Neural progenitor cell (in vitro differentiated cells): ENCODE data around the gene GSG1L. TPM values are rescaled to one million over a fixed set of nuclear protein-coding genes. Genes with fewer than 3 reads are reported as not detected.
A peak's percentile ranks its signal among the peaks of the same experiment; 100 is the strongest.

Experiments used
- DNase-seq: peaks from one replicate; pipeline ENCODE4 v3.0.0-alpha.2; 2016; ENCODE audit warnings: low spot score
- H2AFZ ChIP-seq: fragments of 200-600 bp; sonication (generic); replicated peaks from 2 replicates; pipeline ENCODE4 v1.6.1; 2016; ENCODE audit warnings: antibody characterized with exemption
- H3F3A ChIP-seq: fragments of 200-600 bp; sonication (generic); 2 replicates; pipeline ENCODE4 v1.6.1; 2016; ENCODE audit warnings: antibody characterized with exemption, low read depth
- H3K27ac ChIP-seq: fragments of 200-600 bp; sonication (generic); 2 replicates; pipeline ENCODE4 v1.5.1; 2016; ENCODE audit warnings: mild to moderate bottlenecking
- H3K27me3 ChIP-seq: fragments of 200-600 bp; sonication (generic); 2 replicates; pipeline ENCODE4 v1.6.1; 2016; ENCODE audit warnings: mild to moderate bottlenecking, moderate library complexity
- H3K36me3 ChIP-seq: fragments of 200-600 bp; sonication (generic); 2 replicates; pipeline ENCODE4 v1.5.1; 2016
- H3K4me1 ChIP-seq: fragments of 200-600 bp; sonication (generic); 2 replicates; pipeline ENCODE4 v1.6.1; 2016; ENCODE audit warnings: mixed run types
- H3K4me2 ChIP-seq: fragments of 200-600 bp; sonication (generic); 2 replicates; pipeline ENCODE4 v1.6.1; 2016
- H3K4me3 ChIP-seq: fragments of 200-600 bp; sonication (generic); 2 replicates; pipeline ENCODE4 v1.5.1; 2016
- H3K79me2 ChIP-seq: fragments of 200-600 bp; sonication (generic); 2 replicates; pipeline ENCODE4 v1.6.1; 2016; ENCODE audit warnings: low read depth
- H3K9ac ChIP-seq: fragments of 200-600 bp; sonication (generic); 2 replicates; pipeline ENCODE4 v1.6.1; 2016
- H3K9me3 ChIP-seq: fragments of 200-600 bp; sonication (generic); 2 replicates; pipeline ENCODE4 v1.5.1; 2016; ENCODE audit warnings: low read depth
- H4K20me1 ChIP-seq: fragments of 200-600 bp; sonication (generic); 2 replicates; pipeline ENCODE4 v1.6.1; 2016; ENCODE audit warnings: low read depth
- H3K27ac Mint-ChIP-seq: 3 replicates; pipeline ENCODE4 v1.8.0; 2021; ENCODE audit warnings: mixed read lengths
- H3K27me3 Mint-ChIP-seq: 2 replicates; pipeline ENCODE4 v1.8.0; 2022; ENCODE audit warnings: low read depth, mild to moderate bottlenecking, inconsistent platforms, moderate library complexity, mixed read lengths; ENCODE audit not compliant: insufficient read depth
- H3K36me3 Mint-ChIP-seq: 3 replicates; pipeline ENCODE4 v1.8.0; 2021; ENCODE audit warnings: mixed read lengths
- H3K4me1 Mint-ChIP-seq: 3 replicates; pipeline ENCODE4 v1.8.0; 2021; ENCODE audit warnings: mixed read lengths
- H3K4me3 Mint-ChIP-seq: 3 replicates; pipeline ENCODE4 v1.8.0; 2021; ENCODE audit warnings: mild to moderate bottlenecking, moderate library complexity, mixed read lengths
- H3K9me3 Mint-ChIP-seq: 3 replicates; pipeline ENCODE4 v1.8.0; 2020; ENCODE audit warnings: mixed read lengths
- EZH2 ChIP-seq: fragments of 200-600 bp; sonication (generic); IDR thresholded peaks from 2 replicates; pipeline ENCODE4 v1.6.1; 2017; ENCODE audit warnings: antibody characterized with exemption, mild to moderate bottlenecking, moderate library complexity
- EZH2phosphoT487 ChIP-seq: fragments of 200-600 bp; sonication (generic); IDR thresholded peaks from 2 replicates; pipeline ENCODE4 v1.6.1; 2017; ENCODE audit warnings: antibody characterized with exemption
- total RNA-seq: library from RNA; depleted of rRNA; stranded (reverse); fragments of >200 nt; gene quantifications from 2 replicates; pipeline ENCODE4 v1.2.3, GENCODE V29; 2015; ENCODE audit warnings: low replicate concordance
- TF ChIP-seq, protein P1 (sequence below): fragments of 200-600 bp; sonication (generic); IDR thresholded peaks from 2 replicates; pipeline ENCODE4 v1.5.1; 2017; ENCODE audit warnings: antibody characterized with exemption, mild to moderate bottlenecking

GSG1L gene
- total RNA-seq, 1 donor from 2014 or later: not detected

DNA sequence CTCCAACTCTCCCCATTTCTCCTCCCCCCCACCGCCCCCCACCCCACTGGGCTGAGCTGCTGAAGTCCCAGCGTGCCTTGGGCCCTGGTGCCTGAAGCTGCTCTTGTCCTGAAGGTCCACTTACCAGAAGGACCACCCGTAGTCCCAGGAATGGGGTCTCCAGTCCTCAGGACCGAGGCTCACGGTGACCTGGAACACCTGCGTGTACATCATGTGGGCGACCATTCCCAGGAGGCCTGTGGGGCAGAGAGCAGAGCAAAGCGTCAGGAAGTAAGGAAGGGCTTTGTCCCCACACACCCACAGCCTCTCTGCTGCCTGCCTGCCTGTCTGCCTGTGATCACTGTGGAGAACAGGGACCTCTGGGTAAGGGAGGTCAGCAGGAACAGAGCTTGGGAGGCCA is 218.7 kb downstream of the GSG1L start:
- H3K27ac Mint-ChIP-seq: peak overlapping the region; percentile 65
- H3K79me2 ChIP-seq: no peaks in the 10 kb centered on the region

DNA sequence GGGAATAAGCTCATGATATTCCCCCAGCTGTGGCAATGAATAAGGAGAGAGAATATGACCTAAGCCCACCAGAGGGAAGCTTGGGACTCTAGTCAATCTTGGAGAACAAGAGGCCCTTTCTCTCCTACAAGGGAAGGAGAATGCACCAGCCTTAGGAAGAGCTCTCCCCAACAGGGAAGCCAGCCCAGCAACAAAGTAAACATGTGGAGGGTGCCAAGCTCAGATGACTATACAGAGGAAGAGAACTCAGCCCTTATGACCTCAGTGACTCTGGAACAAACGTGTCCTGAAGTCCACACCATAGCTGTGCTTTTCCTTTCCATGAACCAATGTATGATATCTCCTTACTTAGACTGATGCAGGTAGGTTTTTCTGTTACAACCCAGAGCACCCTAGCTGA is 219.7 kb downstream of the GSG1L start:
- Mint-ChIP-seq H3K36me3 (peaks cover 2% of the 10 kb centered on the region), H3K9me3 (peaks cover 8% of the 10 kb centered on the region), H3K4me3 (no peak overlapping the region), H3K27ac (no peak overlapping the region), H3K4me1 (peaks cover 13% of the 10 kb centered on the region), H3K27me3 (peaks cover 20% of the 10 kb centered on the region)
- H3K36me3 ChIP-seq: no peaks in the 10 kb centered on the region
- H3K79me2 ChIP-seq: no peaks in the 10 kb centered on the region
- H4K20me1 ChIP-seq: no peaks in the 10 kb centered on the region
- TF ChIP-seq, protein P1, sequence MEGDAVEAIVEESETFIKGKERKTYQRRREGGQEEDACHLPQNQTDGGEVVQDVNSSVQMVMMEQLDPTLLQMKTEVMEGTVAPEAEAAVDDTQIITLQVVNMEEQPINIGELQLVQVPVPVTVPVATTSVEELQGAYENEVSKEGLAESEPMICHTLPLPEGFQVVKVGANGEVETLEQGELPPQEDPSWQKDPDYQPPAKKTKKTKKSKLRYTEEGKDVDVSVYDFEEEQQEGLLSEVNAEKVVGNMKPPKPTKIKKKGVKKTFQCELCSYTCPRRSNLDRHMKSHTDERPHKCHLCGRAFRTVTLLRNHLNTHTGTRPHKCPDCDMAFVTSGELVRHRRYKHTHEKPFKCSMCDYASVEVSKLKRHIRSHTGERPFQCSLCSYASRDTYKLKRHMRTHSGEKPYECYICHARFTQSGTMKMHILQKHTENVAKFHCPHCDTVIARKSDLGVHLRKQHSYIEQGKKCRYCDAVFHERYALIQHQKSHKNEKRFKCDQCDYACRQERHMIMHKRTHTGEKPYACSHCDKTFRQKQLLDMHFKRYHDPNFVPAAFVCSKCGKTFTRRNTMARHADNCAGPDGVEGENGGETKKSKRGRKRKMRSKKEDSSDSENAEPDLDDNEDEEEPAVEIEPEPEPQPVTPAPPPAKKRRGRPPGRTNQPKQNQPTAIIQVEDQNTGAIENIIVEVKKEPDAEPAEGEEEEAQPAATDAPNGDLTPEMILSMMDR: no peak
- TF ChIP-seq EZH2 (no peak), EZH2phosphoT487 (no peak)
- H3F3A ChIP-seq: no peaks in the 10 kb centered on the region
- no peak for DNase-seq
- H3K4me2 ChIP-seq: no peak overlapping the region
- H3K27ac ChIP-seq: no peak overlapping the region
- no peaks in the 10 kb centered on the region for H3K4me1 ChIP-seq
- no peaks in the 10 kb centered on the region for H3K9me3 ChIP-seq
- H3K9ac ChIP-seq: no peak overlapping the region
- no peak overlapping the region for H2AFZ ChIP-seq
- no peaks in the 10 kb centered on the region for H3K27me3 ChIP-seq
- H3K4me3 ChIP-seq: no peak overlapping the region

More for the DNA sequence above, 218.7 kb downstream of the GSG1L start:
- Histone ChIP-seq H3K4me1 (no peaks in the 10 kb centered on the region), H3K4me3 (no peak overlapping the region), H3K36me3 (no peaks in the 10 kb centered on the region), H3K4me2 (no peak overlapping the region), H3K27ac (no peak overlapping the region), H3K9me3 (no peaks in the 10 kb centered on the region), H3F3A (no peaks in the 10 kb centered on the region), H2AFZ (peak overlapping the region; percentile 68), H4K20me1 (no peaks in the 10 kb centered on the region), H3K9ac (no peak overlapping the region), H3K27me3 (no peaks in the 10 kb centered on the region)
- Mint-ChIP-seq H3K36me3 (peaks cover 2% of the 10 kb centered on the region), H3K9me3 (peaks cover 8% of the 10 kb centered on the region), H3K4me3 (no peak overlapping the region), H3K27me3 (peaks cover 19% of the 10 kb centered on the region), H3K4me1 (peaks cover 13% of the 10 kb centered on the region)
- TF ChIP-seq, protein P1: no peak
- no peak for TF ChIP-seq EZH2
- no peak for TF ChIP-seq EZH2phosphoT487
- no peak for DNase-seq

DNA sequence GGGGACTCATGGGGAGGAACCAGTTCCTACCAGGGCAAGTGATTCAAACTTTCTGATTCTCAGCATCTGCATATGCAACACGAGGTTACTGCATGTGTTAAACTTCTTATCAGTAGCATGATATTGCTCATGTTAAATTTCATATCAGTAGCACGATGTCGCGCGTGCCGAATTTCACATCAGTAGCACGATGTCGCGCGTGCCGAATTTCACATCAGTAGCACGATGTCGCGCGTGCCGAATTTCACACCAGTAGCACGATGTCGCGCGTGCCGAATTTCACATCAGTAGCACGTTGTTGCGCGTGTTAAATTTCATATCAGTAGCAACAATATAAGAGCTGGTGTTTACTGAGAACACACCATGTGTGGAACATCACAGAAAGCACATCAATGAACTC is 221.6 kb downstream of the GSG1L start:
- DNase-seq: no peak
- no peaks in the 10 kb centered on the region for H3K27me3 ChIP-seq
- H3K4me1 ChIP-seq: no peaks in the 10 kb centered on the region
- no peak overlapping the region for H3K4me2 ChIP-seq
- H3K4me1 Mint-ChIP-seq: peaks cover 10% of the 10 kb centered on the region
- peaks cover 7% of the 10 kb centered on the region for H3K27me3 Mint-ChIP-seq
- no peak overlapping the region for H3K27ac ChIP-seq
- H3K9me3 Mint-ChIP-seq: peaks cover 3% of the 10 kb centered on the region
- H3K9me3 ChIP-seq: no peaks in the 10 kb centered on the region
- no peak overlapping the region for H3K9ac ChIP-seq
- no peak overlapping the region for H3K4me3 ChIP-seq
- H2AFZ ChIP-seq: no peak overlapping the region
- H3K27ac Mint-ChIP-seq: no peak overlapping the region
- H3F3A ChIP-seq: no peaks in the 10 kb centered on the region
- no peaks in the 10 kb centered on the region for H3K36me3 ChIP-seq
- H3K36me3 Mint-ChIP-seq: no peaks in the 10 kb centered on the region
- no peaks in the 10 kb centered on the region for H3K79me2 ChIP-seq
- TF ChIP-seq EZH2 (no peak), EZH2phosphoT487 (no peak)
- TF ChIP-seq, protein P1: no peak
- no peak overlapping the region for H3K4me3 Mint-ChIP-seq
- no peaks in the 10 kb centered on the region for H4K20me1 ChIP-seq
